Liver (tissue), 9 donors: Measurements from ENCODE around the gene FGF14. TPM values are rescaled to one million over a fixed set of nuclear protein-coding genes. Genes with fewer than 3 reads are reported as not detected.

Experiments
- DNase-seq: peaks from one replicate; pipeline ENCODE4 v3.0.0-alpha.2; 2017; ENCODE audit warnings: low spot score
- H3K27ac ChIP-seq, 2 donors: one replicate each; pipeline ENCODE4 v1.7.0; 2013; ENCODE audit warnings: inconsistent platforms in 2 of 2, low read length in 2 of 2, control low read depth in 1 of 2, low read depth in 1 of 2, mild to moderate bottlenecking in 1 of 2
- H3K27me3 ChIP-seq, 4 donors: one replicate each; pipeline versions ENCODE4 v1.6.1 to v1.7.0; 2013; ENCODE audit warnings: low read length in 3 of 4, inconsistent platforms in 1 of 4, mild to moderate bottlenecking in 1 of 4, moderate library complexity in 1 of 4; ENCODE audit not compliant: control insufficient read depth in 4 of 4, insufficient read depth in 4 of 4
- H3K36me3 ChIP-seq, 4 donors: one replicate each; pipeline versions ENCODE4 v1.6.1 to v1.7.0; 2013; ENCODE audit warnings: low read length in 3 of 4, mild to moderate bottlenecking in 3 of 4, low read depth in 1 of 4, moderate library complexity in 1 of 4; ENCODE audit not compliant: control insufficient read depth in 4 of 4, insufficient read depth in 3 of 4
- H3K4me1 ChIP-seq, 4 donors: one replicate each; pipeline versions ENCODE4 v1.6.1 to v1.7.0; 2013; ENCODE audit warnings: low read length in 3 of 4, mild to moderate bottlenecking in 3 of 4, moderate library complexity in 1 of 4; ENCODE audit not compliant: control insufficient read depth in 4 of 4, insufficient read depth in 4 of 4
- H3K4me3 ChIP-seq, 3 donors: one replicate each; pipeline versions ENCODE4 v1.6.1 to v1.7.0; 2013; ENCODE audit warnings: low read length in 3 of 3, control low read depth in 1 of 3, low read depth in 1 of 3, mild to moderate bottlenecking in 1 of 3
- H3K9ac ChIP-seq, 2 donors: one replicate each; pipeline ENCODE4 v1.7.0; 2013; ENCODE audit warnings: low read length in 2 of 2, mild to moderate bottlenecking in 2 of 2, moderate library complexity in 2 of 2, control low read depth in 1 of 2, low read depth in 1 of 2
- H3K9me3 ChIP-seq, 4 donors: one replicate each; pipeline versions ENCODE4 v1.6.1 to v1.7.0; 2013; ENCODE audit warnings: low read length in 3 of 4; ENCODE audit not compliant: control insufficient read depth in 4 of 4
- EGR1 ChIP-seq, 2 donors: IDR thresholded peaks; 2 replicates each; pipeline ENCODE4 v1.6.1; 2016 to 2018; ENCODE audit warnings: antibody characterized with exemption in 2 of 2, low read depth in 2 of 2
- FOXA1 ChIP-seq: IDR thresholded peaks from 2 replicates; pipeline ENCODE4 v1.6.1; 2016; ENCODE audit warnings: antibody characterized with exemption
- FOXA2 ChIP-seq: IDR thresholded peaks from 2 replicates; pipeline ENCODE4 v1.6.1; 2016; ENCODE audit warnings: antibody characterized with exemption
- GABPA ChIP-seq, 2 donors: IDR thresholded peaks in 1 of 2; conservative IDR thresholded peaks in 1 of 2; 2 replicates each; pipeline ENCODE4 v1.6.1; 2016; ENCODE audit warnings: antibody characterized with exemption in 2 of 2, mild to moderate bottlenecking in 1 of 2, moderate library complexity in 1 of 2
- HNF4A ChIP-seq, 2 donors: conservative IDR thresholded peaks; 2 replicates each; pipeline ENCODE4 v1.6.1; 2016; ENCODE audit warnings: antibody characterized with exemption in 2 of 2, mild to moderate bottlenecking in 2 of 2
- HNF4G ChIP-seq: IDR thresholded peaks from 2 replicates; pipeline ENCODE4 v1.6.1; 2016; ENCODE audit warnings: antibody characterized with exemption
- NR2F2 ChIP-seq: IDR thresholded peaks from 2 replicates; pipeline ENCODE4 v1.6.1; 2016; ENCODE audit warnings: antibody characterized with exemption
- RAD21 ChIP-seq, 2 donors: IDR thresholded peaks; 2 replicates each; pipeline ENCODE4 v1.6.1; 2016; ENCODE audit warnings: antibody characterized with exemption in 2 of 2, mild to moderate bottlenecking in 2 of 2
- RXRA ChIP-seq, 2 donors: IDR thresholded peaks; 2 replicates each; pipeline ENCODE4 v1.6.1; 2017 to 2018; ENCODE audit warnings: antibody characterized with exemption in 2 of 2, mild to moderate bottlenecking in 1 of 2
- SP1 ChIP-seq: IDR thresholded peaks from 2 replicates; pipeline ENCODE4 v1.6.1; 2018; ENCODE audit warnings: antibody characterized with exemption, mild to moderate bottlenecking
- TAF1 ChIP-seq: conservative IDR thresholded peaks from 2 replicates; pipeline ENCODE4 v1.6.1; 2016; ENCODE audit warnings: antibody characterized with exemption, mild to moderate bottlenecking
- YY1 ChIP-seq: IDR thresholded peaks from 2 replicates; pipeline ENCODE4 v1.6.1; 2016; ENCODE audit warnings: antibody characterized with exemption, mild to moderate bottlenecking
- WGBS: extraction: QIAGEN DNeasy Blood & Tissue Kit; methylation state at CpG from one replicate; pipeline ENCODE4 v1.1.7; 2013; 5-methylcytosine and 5-hydroxymethylcytosine counted together
- polyA plus RNA-seq, 2 donors: library from polyadenylated mRNA; stranded (reverse) in 1 of 2; unstranded in 1 of 2; fragments of 200-250 nt in 1 of 2; fragments of >200 nt in 1 of 2; fragmentation: Nextera tagmentation in 1 of 2; extraction: Ambion mirVana in 1 of 2; gene quantifications; one replicate each; pipeline versions ENCODE4 v1.2.1 to v1.2.3, GENCODE V29; 2013 to 2015
- total RNA-seq, 2 donors: library from RNA; depleted of rRNA; stranded (reverse); fragments of >200 nt; gene quantifications; one replicate each; pipeline ENCODE4 v1.2.3, GENCODE V29; 2014
- TF ChIP-seq, protein P1 (sequence below): IDR thresholded peaks from 2 replicates; pipeline ENCODE4 v1.6.1; 2016; ENCODE audit warnings: antibody characterized with exemption
- TF ChIP-seq, protein P2 (sequence below): IDR thresholded peaks from 2 replicates; pipeline ENCODE4 v1.6.1; 2016; ENCODE audit warnings: antibody characterized with exemption, mild to moderate bottlenecking
- TF ChIP-seq, protein P3 (sequence below): IDR thresholded peaks from 2 replicates; pipeline ENCODE4 v1.6.1; 2016; ENCODE audit warnings: antibody characterized with exemption
- TF ChIP-seq, protein P4 (sequence below): fragments of 150-350 bp; IDR thresholded peaks from 2 replicates; pipeline ENCODE4 v1.5.1; 2017; ENCODE audit warnings: improper control_type of control experiment, low read depth, low read length; ENCODE audit not compliant: missing input control
- TF ChIP-seq, protein P5 (sequence below): IDR thresholded peaks from 2 replicates; pipeline ENCODE4 v1.6.1; 2016; ENCODE audit warnings: antibody characterized with exemption
- donor health status: healthy.
- donor health status: healthy.
- donor health status: healthy.
- donor health status: healthy.
- donor health status: healthy.

FGF14 gene
- total and polyA plus RNA-seq, 4 donors = 0.05 to 3.3 (median 1.0) TPM

DNA sequence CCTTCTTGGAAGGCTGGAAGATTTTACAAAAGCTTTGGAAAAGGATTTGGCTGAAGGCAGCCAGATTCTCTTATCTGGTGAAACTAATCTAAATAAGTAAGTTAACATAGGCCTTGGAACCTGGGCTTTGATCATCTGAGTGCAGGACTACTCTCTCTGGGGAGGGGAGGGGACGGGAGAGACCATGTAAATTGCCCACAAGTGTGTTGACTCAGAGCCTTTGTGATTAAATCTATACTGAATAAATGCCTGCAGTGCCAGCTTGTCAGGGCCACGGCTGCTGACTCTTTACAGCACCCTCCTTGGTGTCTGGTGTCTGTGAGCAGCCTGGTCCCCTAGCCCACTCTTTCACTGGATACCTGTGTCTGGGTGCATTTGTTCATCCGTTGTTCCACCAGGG, 698.0 kb downstream of the FGF14 start:
- peaks cover 0 to 15% (median 8%) of the 10 kb centered on the region in 4 donors for H3K4me1 ChIP-seq
- no peak overlapping the region for H3K9ac ChIP-seq
- no peak for DNase-seq
- no peaks in the 10 kb centered on the region for H3K9me3 ChIP-seq
- H3K4me3 ChIP-seq = no peak overlapping the region
- no peaks in the 10 kb centered on the region for H3K36me3 ChIP-seq
- WGBS = 70% methylated on average over 3 of the region's 3 CpGs
- no peak for TF ChIP-seq FOXA2
- no peak for TF ChIP-seq FOXA1
- no peak for TF ChIP-seq GABPA (IDR thresholded peaks at IDR 0.05 in 1 of 2, conservative IDR thresholded peaks at IDR 0.05 in 1 of 2)
- TF ChIP-seq RAD21 (IDR thresholded peaks at IDR 0.05) = no peak
- TF ChIP-seq RXRA (IDR thresholded peaks at IDR 0.05) = no peak
- H3K27ac ChIP-seq = no peak overlapping the region
- no peaks in the 10 kb centered on the region for H3K27me3 ChIP-seq

DNA sequence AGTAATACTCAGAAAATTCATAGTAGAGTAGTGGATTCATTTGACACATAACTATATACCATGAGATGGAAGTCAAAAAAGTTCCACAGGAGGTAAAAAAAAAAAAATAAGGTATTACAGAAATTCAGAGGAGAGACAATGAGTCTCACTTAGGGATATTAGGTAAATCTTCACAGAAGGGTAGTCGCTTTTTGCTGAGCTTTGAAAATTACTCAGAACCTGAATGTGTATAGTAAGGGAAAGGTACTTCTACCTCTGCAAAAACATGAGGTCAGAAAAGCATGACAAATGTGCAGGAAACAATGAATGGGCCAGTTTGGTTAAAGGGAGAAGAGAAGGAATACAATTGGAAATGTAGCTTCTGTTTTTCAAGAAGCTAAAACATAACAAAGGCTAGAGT, 698.8 kb downstream of the FGF14 start:
- Histone ChIP-seq H3K27me3 (no peaks in the 10 kb centered on the region), H3K4me3 (no peak overlapping the region), H3K9me3 (no peaks in the 10 kb centered on the region), H3K36me3 (no peaks in the 10 kb centered on the region), H3K9ac (no peak overlapping the region), H3K27ac (no peak overlapping the region), H3K4me1 (peaks cover 0 to 9% (median 6%) of the 10 kb centered on the region in 4 donors)
- WGBS = 89% methylated on average over 1 of the region's 1 CpG
- DNase-seq = no peak
- TF ChIP-seq HNF4G (no peak), SP1 (no peak), FOXA1 (no peak), RXRA (IDR thresholded peaks at IDR 0.05) (no peak), EGR1 (IDR thresholded peaks at IDR 0.05; ENCODE audit: low read depth in 2 of 2) (no peak), YY1 (no peak), FOXA2 (no peak), GABPA (IDR thresholded peaks at IDR 0.05 in 1 of 2, conservative IDR thresholded peaks at IDR 0.05 in 1 of 2) (no peak), TAF1 (no peak)
- TF ChIP-seq, protein P1, sequence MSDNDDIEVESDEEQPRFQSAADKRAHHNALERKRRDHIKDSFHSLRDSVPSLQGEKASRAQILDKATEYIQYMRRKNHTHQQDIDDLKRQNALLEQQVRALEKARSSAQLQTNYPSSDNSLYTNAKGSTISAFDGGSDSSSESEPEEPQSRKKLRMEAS = no peak
- TF ChIP-seq, protein P2, sequence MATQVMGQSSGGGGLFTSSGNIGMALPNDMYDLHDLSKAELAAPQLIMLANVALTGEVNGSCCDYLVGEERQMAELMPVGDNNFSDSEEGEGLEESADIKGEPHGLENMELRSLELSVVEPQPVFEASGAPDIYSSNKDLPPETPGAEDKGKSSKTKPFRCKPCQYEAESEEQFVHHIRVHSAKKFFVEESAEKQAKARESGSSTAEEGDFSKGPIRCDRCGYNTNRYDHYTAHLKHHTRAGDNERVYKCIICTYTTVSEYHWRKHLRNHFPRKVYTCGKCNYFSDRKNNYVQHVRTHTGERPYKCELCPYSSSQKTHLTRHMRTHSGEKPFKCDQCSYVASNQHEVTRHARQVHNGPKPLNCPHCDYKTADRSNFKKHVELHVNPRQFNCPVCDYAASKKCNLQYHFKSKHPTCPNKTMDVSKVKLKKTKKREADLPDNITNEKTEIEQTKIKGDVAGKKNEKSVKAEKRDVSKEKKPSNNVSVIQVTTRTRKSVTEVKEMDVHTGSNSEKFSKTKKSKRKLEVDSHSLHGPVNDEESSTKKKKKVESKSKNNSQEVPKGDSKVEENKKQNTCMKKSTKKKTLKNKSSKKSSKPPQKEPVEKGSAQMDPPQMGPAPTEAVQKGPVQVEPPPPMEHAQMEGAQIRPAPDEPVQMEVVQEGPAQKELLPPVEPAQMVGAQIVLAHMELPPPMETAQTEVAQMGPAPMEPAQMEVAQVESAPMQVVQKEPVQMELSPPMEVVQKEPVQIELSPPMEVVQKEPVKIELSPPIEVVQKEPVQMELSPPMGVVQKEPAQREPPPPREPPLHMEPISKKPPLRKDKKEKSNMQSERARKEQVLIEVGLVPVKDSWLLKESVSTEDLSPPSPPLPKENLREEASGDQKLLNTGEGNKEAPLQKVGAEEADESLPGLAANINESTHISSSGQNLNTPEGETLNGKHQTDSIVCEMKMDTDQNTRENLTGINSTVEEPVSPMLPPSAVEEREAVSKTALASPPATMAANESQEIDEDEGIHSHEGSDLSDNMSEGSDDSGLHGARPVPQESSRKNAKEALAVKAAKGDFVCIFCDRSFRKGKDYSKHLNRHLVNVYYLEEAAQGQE = no peak

DNA sequence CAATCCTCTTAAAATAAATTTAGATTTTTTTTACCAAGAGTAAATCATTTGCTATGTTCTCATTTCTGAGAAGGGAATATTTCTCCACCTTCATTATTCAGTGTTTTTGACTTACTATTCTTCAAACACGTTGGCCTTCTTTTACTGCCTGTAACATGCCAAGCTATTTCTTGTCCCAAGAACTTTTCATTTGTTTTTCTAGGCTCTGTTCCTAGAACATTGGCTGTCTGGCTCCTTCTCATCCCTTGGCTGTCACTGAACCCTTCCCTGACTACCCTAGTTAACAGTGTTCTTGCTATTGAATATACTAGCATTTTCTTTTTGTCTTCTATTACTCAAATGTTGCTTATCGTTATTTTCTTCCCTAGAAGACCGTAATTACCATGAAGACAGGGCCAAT, 701.2 kb downstream of the FGF14 start:
- no peak overlapping the region for H3K4me3 ChIP-seq
- no peaks in the 10 kb centered on the region for H3K4me1 ChIP-seq
- no peaks in the 10 kb centered on the region for H3K36me3 ChIP-seq
- no peak for DNase-seq
- no peak overlapping the region for H3K9ac ChIP-seq
- no peak overlapping the region for H3K27ac ChIP-seq
- no peaks in the 10 kb centered on the region for H3K9me3 ChIP-seq
- no peaks in the 10 kb centered on the region for H3K27me3 ChIP-seq
- 67% methylated on average over 3 of the region's 3 CpGs for WGBS
- TF ChIP-seq HNF4A (conservative IDR thresholded peaks at IDR 0.05) (no peak), YY1 (no peak), NR2F2 (no peak)
- TF ChIP-seq, protein P1 = no peak
- TF ChIP-seq, protein P3, sequence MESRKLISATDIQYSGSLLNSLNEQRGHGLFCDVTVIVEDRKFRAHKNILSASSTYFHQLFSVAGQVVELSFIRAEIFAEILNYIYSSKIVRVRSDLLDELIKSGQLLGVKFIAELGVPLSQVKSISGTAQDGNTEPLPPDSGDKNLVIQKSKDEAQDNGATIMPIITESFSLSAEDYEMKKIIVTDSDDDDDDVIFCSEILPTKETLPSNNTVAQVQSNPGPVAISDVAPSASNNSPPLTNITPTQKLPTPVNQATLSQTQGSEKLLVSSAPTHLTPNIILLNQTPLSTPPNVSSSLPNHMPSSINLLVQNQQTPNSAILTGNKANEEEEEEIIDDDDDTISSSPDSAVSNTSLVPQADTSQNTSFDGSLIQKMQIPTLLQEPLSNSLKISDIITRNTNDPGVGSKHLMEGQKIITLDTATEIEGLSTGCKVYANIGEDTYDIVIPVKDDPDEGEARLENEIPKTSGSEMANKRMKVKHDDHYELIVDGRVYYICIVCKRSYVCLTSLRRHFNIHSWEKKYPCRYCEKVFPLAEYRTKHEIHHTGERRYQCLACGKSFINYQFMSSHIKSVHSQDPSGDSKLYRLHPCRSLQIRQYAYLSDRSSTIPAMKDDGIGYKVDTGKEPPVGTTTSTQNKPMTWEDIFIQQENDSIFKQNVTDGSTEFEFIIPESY = no peak
- TF ChIP-seq, protein P4, sequence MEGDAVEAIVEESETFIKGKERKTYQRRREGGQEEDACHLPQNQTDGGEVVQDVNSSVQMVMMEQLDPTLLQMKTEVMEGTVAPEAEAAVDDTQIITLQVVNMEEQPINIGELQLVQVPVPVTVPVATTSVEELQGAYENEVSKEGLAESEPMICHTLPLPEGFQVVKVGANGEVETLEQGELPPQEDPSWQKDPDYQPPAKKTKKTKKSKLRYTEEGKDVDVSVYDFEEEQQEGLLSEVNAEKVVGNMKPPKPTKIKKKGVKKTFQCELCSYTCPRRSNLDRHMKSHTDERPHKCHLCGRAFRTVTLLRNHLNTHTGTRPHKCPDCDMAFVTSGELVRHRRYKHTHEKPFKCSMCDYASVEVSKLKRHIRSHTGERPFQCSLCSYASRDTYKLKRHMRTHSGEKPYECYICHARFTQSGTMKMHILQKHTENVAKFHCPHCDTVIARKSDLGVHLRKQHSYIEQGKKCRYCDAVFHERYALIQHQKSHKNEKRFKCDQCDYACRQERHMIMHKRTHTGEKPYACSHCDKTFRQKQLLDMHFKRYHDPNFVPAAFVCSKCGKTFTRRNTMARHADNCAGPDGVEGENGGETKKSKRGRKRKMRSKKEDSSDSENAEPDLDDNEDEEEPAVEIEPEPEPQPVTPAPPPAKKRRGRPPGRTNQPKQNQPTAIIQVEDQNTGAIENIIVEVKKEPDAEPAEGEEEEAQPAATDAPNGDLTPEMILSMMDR = no peak
- TF ChIP-seq, protein P5, sequence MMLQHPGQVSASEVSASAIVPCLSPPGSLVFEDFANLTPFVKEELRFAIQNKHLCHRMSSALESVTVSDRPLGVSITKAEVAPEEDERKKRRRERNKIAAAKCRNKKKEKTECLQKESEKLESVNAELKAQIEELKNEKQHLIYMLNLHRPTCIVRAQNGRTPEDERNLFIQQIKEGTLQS = no peak
- TF ChIP-seq, protein P2 = no peak
